22Rv1 (cell line): ENCODE measurements around the gene DNAJC10.
"Not testable (repeated sequence)": the region's sequence is repeated elsewhere in the genome, so short reads cannot be mapped to it uniquely, and the experiment has no call there.

Source experiments
- ZFX ChIP-seq: fragments of 450-650 bp; IDR thresholded peaks from 2 replicates; pipeline ENCODE4 v1.6.1; 2017; ENCODE audit warnings: antibody characterized with exemption, borderline replicate concordance
- TF ChIP-seq, protein P1 (sequence below): fragments of 450-650 bp; IDR thresholded peaks from 2 replicates; pipeline ENCODE4 v1.5.1; 2017; ENCODE audit warnings: mild to moderate bottlenecking

DNA sequence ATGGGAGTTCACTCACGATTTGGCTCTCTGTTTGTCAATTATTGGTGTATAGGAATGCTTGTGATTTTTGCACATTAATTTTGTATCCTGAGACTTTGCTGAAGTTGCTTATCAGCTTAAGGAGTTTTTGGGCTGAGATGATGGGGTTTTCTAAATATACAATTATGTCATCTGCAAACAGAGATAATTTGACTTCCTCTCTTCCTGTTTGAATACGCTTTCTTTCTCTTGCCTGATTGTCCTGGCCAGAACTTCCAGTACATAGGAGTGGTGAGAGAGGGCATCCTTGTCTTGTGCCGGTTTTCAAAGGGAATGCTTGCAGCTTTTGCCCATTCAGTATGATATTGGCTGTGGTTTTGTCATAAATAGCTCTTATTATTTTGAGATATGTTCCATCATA lies 66.6 kb downstream of the DNAJC10 start:
- TF ChIP-seq, protein P1, sequence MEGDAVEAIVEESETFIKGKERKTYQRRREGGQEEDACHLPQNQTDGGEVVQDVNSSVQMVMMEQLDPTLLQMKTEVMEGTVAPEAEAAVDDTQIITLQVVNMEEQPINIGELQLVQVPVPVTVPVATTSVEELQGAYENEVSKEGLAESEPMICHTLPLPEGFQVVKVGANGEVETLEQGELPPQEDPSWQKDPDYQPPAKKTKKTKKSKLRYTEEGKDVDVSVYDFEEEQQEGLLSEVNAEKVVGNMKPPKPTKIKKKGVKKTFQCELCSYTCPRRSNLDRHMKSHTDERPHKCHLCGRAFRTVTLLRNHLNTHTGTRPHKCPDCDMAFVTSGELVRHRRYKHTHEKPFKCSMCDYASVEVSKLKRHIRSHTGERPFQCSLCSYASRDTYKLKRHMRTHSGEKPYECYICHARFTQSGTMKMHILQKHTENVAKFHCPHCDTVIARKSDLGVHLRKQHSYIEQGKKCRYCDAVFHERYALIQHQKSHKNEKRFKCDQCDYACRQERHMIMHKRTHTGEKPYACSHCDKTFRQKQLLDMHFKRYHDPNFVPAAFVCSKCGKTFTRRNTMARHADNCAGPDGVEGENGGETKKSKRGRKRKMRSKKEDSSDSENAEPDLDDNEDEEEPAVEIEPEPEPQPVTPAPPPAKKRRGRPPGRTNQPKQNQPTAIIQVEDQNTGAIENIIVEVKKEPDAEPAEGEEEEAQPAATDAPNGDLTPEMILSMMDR: not testable (repeated sequence)
- not testable (repeated sequence) for TF ChIP-seq ZFX
